Measurements from ENCODE around the gene TSPAN8.

DNA sequence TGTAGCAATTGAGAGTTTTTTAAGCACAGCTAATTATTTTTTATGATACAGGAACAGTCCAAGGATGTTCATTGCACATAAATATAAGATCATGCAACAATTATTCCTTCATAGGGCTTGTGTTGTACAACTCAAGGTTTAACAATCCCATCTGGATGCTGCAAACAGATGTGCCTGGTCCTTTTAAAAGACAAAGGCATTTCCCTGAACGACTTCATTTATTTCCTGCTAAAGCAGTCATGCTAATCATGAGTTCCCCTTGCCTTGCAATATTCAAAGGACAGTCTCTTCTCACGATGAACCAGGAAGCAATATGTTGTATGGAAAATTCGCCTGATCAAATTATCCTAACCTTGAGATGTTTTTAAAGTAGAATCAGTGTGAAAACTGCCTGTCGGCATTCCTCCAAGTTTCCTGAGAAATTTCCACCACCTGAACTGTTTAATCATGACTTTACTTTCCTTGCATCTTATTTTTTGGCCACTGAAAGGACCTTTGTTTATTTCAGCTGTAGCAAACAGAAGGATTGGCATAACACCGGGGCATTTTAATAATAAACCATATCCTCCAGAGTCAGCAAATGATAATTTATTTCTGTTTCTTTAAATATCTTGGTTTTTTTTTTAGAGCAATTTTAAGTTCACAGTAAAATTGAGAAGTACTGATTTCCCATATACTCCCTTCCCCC is 33.9 kb upstream of the TSPAN8 start:
- TF ChIP-seq, protein P1, sequence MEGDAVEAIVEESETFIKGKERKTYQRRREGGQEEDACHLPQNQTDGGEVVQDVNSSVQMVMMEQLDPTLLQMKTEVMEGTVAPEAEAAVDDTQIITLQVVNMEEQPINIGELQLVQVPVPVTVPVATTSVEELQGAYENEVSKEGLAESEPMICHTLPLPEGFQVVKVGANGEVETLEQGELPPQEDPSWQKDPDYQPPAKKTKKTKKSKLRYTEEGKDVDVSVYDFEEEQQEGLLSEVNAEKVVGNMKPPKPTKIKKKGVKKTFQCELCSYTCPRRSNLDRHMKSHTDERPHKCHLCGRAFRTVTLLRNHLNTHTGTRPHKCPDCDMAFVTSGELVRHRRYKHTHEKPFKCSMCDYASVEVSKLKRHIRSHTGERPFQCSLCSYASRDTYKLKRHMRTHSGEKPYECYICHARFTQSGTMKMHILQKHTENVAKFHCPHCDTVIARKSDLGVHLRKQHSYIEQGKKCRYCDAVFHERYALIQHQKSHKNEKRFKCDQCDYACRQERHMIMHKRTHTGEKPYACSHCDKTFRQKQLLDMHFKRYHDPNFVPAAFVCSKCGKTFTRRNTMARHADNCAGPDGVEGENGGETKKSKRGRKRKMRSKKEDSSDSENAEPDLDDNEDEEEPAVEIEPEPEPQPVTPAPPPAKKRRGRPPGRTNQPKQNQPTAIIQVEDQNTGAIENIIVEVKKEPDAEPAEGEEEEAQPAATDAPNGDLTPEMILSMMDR (IDR thresholded peaks at IDR 0.05; ENCODE audit: insufficient read depth, low read depth, low read length), result no peak
- TF ChIP-seq EZH2 (IDR thresholded peaks at IDR 0.05; ENCODE audit: insufficient read depth, low read length), result no peak

Measured in astrocyte (in vitro differentiated cells and primary cell).